ENCODE data around the gene AEN.

DNA sequence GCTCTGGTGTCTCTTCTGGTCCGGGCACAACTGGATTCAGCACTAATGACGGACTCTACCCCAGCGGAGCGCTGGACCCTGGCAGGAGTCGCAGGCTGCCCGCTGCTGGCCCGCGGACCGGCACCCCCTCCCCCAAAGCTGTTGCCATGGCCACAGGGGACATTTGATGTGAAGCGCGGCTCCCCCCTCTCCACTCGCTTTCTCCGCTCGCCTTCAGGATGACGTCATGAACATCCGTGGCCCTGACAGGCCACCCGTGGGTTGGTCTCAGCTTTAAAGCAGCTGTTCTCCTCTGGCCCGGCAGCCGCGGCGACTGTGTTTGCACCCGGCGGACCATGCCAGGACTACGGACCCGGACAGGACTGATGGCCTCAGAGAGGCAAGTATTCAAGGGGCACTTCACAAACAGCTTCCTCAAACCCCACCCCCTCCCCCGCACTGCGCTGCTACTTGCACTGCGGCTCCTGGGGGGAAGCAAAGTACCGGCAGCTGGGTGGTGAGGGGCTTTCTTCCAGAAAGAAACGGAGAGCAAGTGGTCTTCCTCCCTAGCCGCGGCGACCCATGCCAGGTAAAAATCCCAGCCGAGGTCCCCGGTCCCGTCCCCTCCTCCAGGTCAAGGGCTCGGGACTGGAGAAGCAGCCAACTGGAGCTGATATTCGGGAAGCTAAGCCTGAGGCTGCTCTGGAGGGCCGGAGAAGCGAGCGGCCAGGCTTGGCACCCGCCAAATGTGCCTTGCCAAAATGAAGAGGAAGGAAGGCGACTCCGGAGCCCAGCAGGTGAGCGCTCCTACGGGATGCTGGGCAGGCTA, 16.6 kb upstream of the AEN start:
- TF ChIP-seq, protein P1, sequence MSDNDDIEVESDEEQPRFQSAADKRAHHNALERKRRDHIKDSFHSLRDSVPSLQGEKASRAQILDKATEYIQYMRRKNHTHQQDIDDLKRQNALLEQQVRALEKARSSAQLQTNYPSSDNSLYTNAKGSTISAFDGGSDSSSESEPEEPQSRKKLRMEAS (IDR thresholded peaks at IDR 0.05): no peak
- TF ChIP-seq KDM1A (IDR thresholded peaks at IDR 0.05; ENCODE audit: borderline replicate concordance, low read length) (no peak), EP300 (IDR thresholded peaks at IDR 0.05; ENCODE audit: borderline replicate concordance in 1 of 2, low read depth in 2 of 2, low read length in 2 of 2) (no peak), CEBPB (IDR thresholded peaks at IDR 0.05; ENCODE audit: low read depth, low read length) (no peak), ASH2L (IDR thresholded peaks at IDR 0.05; ENCODE audit: low read length) (no peak)
- TF ChIP-seq, protein P2, sequence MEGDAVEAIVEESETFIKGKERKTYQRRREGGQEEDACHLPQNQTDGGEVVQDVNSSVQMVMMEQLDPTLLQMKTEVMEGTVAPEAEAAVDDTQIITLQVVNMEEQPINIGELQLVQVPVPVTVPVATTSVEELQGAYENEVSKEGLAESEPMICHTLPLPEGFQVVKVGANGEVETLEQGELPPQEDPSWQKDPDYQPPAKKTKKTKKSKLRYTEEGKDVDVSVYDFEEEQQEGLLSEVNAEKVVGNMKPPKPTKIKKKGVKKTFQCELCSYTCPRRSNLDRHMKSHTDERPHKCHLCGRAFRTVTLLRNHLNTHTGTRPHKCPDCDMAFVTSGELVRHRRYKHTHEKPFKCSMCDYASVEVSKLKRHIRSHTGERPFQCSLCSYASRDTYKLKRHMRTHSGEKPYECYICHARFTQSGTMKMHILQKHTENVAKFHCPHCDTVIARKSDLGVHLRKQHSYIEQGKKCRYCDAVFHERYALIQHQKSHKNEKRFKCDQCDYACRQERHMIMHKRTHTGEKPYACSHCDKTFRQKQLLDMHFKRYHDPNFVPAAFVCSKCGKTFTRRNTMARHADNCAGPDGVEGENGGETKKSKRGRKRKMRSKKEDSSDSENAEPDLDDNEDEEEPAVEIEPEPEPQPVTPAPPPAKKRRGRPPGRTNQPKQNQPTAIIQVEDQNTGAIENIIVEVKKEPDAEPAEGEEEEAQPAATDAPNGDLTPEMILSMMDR (IDR thresholded peaks at IDR 0.05; ENCODE audit: control extremely low read depth in 1 of 3, insufficient read depth in 1 of 3, low read depth in 1 of 3, low read length in 3 of 3): no peak
